Skin of body (tissue), 2 donors: Measurements from ENCODE around the gene SOST. TPM values are rescaled to one million over a fixed set of nuclear protein-coding genes. Genes with fewer than 3 reads are reported as not detected.
A peak's percentile ranks its signal among the peaks of the same experiment; 100 is the strongest.

ENCODE experiments used
- DNase-seq: peaks from one replicate; lab custom pipeline; 2025; lab: John Stamatoyannopoulos, UW
- total RNA-seq: library from RNA; depleted of rRNA; stranded (reverse); fragments of >200 nt; gene quantifications from one replicate; pipeline ENCODE4 v1.2.3, GENCODE V29; 2014

The SOST gene
- total RNA-seq, 1 donor from 2014 or later = 0.20 TPM

DNA sequence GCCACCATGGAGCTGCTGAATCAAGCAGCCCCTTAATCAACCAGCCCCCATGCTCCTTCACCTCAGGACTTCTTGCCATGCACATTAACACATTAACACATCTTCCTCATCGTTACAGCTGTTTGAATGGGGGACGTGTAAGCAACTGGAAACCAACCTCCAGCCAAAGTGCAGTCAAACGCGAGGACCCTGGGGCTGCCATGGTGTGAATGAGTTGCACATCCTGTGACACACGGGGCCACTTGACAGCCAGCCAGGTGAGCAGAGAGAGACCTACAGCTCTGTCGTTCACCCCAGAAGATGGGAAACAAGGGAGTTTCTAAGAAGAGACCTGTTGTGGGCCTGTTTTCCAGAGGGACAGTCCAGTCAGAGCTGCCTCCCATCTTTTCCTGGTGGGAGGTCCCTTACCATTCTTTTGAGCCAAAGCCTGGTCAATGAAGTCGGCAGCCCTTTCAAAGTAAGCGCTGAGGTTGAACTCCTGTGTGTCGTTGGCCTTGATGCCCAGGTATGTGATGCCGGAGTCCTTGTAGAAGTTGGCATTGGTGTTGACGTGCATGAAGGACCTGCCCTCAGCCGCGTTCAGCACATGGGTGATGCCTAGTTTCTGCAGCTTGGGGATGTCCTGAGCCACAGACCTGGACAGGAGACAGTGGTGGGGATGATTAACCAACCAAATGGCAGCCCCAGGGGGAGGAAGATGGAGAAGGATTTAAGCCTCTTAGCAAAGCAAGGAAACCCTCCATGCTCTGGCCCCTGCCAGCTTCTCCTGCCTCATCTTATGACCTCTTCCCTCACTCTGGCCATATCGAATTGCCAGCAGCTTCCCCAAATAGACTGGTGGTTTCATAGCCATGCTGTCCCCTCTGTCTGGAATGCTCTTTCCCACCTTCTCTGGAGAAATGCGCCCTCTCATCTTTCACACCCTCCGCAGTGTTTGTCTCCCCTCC lies 16.0 kb upstream of the SOST start:
- DNase-seq = no peak

DNA sequence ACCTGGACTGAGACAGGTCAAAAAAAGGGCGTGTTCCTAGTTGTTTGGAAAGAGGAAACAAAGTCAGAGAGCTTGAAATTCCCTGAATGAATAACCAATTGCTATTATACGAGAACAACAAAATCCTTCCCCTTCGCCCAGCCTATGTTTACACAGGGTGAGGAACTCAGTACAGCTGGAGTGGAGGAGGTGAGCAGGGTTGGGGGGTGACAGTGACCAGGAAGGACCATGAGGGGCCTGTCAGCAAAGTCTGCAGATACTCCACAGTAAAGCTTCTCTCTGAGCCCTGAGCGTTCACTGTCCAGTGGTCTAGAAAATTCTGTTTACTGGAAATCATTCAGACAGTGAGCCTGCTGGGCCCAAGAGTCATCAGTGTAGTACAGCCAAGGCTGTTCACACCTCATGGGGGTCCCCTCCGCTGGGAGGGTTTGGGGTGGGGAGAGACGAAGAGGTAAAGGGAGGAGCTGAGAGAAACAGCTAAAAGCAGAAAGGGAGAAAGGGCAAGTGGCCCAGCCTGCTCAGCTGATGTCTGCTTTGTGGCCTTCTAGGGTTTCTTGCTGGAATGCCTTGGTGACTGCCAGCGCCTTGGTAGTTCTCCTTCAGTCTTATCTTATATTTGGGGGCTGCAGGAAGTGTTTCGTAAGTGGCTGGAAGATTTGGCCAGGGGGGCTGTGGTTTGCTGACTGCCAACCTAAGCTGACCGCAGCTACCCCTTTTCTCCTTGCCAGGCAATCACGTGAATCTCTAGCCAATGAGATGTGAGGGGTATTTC lies 14.5 kb upstream of the SOST start:
- DNase-seq = no peak

DNA sequence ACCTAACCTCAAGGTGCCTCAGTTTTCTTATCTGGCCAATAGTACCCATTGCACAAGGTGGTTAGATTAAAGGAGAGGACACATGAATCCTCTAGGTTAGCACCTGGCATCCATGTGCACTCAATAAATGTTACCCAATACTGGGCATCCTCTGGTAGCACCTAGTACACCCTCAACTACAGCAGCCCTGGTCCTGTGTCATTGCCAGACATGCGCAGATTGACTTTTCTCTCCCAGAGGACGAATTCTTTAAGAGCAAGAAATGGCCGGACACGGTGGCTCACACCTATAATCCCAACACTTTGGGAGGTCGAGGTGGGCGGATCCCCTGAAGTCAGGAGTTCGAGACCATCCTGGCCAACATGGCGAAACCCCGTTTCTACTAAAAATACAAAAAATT lies 12.9 kb upstream of the SOST start:
- no peak for DNase-seq

DNA sequence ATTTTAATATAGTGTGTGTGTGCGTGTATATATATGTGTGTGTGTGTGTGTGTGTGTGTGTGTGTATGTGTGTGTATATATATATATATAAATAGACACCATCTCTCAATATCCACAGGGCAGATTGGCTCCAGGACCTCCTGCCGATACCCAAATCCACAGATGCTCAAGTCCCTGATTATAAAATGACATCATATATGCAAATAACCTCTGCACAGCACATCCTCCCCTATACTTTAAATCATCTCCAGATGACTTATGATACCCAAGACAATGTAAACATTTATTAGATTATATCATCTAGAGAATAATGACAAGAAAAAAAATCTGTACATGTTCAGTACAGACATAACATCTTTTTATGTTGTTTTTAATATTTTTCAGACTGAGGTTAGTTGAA lies 12.4 kb upstream of the SOST start:
- no peak for DNase-seq

DNA sequence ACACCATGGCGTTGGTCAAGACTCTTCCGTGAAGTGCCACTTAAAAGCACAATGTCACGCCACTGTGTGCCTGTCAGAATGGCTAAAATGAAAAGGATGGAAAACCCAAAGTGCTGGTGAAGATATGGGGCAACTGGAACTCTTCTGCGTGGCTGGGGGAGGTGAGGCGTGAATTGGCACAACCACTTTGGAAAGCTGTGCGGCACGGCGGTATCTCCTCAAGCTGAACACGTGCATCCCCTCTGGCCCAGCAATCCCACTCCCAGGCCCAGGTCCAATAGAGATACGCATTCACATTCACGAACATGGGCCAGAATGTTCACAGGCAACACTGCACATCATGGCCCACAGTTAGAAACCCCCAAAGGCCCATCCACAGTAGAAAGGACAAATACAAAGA lies 11.3 kb upstream of the SOST start:
- no peak for DNase-seq

DNA sequence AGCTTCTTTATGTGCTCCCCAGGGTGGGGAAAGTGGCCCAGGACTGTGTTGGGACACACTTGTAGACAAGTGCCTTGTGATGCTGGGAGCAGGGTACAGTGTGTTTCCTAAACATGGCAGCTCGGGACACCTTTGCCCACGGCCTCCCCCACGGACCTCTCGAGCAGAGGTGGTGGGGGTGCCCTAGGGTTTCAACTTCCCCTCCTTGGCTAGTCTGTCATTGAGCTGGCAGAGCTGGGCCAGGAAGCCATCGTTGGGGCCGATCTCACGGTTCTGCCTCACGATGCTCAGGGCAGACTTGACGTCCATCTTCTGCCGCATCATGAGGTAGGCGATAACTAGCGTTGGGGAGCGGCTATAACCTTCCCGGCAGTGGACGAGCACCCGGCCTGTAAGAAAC lies 10.8 kb upstream of the SOST start:
- DNase-seq = no peak

DNA sequence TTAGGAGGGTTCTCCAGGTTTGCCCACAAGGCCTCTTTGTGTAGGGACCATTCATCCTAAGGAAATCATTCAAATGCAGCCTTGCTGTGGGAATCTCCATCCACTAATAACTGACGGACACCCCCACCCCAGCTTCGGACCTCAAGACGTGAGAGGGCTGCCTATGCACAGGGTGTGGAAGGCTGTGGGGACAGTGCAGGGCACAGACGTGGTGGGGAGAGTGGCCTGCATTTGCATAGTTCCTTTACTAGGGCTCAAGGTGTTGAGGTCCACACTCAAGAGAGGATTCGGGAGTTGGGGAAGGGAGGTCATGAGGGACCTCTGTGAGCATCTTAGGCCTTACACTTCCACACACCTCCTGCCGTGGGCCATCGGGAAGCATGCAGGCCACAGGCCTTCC lies 10.4 kb upstream of the SOST start:
- DNase-seq = no peak

DNA sequence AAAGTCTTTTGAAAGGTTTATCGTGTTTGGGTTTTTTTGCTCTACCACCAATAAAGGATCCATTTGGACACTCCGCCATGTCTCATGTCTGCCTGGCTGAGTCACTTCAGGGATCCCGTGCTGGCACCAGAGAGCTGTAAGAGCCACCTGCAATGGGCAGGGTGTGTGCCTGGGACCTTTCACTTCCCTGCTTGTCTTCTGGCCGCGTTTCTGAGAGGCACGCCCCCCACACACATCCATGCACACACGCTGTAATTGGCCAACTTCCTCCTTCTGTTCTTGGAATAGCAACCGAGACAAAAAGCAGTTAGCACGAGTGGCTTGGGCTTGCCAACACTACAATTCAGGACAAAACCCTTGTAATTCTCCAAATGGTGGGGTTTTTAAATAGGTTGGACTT lies 9.8 kb upstream of the SOST start:
- no peak for DNase-seq

DNA sequence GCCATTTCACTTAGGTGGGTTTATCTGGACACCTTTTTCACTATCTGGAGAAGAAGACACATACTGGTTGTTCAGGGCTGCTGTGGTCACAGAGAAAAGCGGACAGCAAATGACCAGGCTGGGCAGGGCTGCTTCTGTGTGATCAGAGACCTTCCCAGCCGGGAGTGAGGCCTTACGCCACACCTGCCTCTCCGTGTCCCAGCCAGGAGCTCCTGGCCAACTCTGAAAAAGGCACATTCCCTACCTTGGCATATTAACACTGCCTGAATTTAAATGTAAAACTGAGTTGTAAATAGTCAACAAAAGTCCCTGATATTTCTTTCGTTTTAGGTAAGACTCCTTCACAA lies 9.1 kb upstream of the SOST start:
- DNase-seq = no peak

DNA sequence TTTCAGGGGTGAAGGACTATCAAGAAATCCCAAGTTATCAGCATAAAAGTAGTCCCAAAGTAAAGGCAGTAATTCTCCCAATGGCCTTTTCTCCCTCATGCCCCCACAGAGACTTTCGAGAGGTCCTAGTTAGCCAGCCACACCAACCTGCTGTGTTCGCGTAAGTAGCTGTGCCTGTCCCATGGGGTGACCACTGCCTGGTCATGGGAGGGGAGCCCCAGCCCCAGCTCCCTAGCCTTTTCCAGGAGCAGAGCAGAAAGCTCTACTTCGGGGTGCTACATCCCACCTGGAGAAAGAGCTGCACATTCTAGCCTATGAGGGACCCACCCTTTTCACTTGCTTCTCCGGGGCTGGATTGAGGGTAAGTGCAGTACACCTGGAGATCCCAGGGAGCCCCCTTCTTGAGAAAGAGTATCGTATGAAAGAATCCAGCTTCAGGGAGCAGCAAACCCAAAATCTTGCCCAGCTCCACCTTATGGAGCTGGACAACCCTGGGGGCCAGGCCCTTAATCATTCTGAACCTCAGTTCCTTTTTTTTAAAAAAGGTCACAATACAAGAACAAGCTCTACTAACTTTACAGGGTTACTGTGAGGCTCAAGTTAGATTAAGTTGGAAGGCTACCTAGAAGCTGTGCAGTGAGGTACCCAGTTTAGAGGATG lies 8.6 kb upstream of the SOST start:
- no peak for DNase-seq

DNA sequence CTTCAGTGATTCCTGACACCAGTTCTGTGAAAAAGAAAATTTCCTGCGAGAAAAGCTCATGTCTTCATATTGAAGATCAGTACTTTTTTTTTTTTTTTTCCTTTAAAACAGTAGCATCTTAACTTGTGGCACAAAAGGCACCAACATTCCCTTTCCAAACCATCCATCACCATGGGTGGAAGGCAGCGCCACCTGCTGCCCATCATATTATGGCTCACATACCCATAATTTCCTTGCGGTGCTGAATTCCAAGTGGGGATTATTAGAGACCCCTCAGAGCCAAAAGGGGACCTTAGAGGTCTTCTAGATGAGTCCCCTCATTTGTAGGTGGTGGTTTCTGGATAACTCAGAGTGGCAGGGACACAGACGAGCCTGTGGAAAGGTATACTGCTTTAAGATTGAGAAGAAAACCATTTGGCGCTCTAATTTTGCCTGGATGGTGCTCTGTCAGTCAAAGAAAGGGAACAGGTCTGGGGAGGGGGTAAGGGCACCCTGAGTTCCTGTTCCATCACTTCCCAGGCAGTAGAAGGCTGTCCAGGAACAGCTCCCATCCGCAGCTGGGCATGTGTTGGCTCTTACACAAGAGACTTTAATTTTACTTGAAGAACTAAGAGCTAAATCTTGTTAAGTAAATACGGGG lies 7.9 kb upstream of the SOST start:
- no peak for DNase-seq

DNA sequence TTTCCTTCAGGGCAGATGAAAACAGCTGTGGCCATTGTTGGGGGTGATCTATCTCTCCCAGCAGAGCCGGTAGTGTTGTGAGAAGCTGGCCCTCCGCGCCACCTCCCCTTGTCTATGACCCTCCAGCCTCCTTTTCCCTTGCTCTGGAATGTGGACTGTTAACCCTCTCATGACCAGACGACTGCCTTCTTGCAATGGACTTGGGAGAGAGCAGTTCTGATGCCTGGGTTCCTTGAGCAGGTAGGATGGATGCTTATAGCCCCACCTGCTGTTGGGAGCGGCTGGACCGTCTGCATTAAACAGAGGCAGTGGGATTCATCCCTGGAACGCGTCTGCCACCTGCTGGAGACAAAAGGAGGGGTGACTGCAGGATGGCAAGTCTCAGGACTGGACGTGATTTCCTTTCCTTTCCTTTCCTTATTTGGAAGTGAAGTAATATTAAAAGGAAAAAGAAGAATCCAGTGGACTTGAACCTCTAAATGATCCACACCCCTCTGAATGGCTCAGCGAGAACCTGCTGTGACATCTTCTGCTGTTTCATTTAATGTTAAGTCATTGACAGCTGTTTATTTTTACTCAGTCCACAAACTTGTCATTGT lies 1.8 kb upstream of the SOST start:
- DNase-seq = peak; percentile 83

DNA sequence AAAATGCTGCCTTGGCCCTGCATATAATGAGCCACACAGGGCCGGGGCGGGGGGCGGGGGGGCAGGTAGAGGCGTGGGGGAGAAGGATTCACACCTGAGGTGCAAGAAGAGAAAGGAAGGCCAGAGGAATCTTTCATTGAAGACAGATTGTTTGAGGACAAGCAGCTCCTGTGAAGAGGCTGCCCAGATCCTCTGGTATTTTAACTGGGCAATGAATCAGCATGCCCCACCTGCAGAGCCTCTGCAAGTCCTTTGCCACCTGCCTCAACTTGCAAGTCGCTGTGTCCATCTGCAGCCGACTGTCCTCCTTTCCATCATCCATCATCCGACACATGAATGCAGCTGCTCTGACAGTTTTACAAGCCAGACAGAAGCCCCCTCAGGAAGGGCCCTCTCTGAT lies 1.2 kb upstream of the SOST start:
- no peak for DNase-seq

DNA sequence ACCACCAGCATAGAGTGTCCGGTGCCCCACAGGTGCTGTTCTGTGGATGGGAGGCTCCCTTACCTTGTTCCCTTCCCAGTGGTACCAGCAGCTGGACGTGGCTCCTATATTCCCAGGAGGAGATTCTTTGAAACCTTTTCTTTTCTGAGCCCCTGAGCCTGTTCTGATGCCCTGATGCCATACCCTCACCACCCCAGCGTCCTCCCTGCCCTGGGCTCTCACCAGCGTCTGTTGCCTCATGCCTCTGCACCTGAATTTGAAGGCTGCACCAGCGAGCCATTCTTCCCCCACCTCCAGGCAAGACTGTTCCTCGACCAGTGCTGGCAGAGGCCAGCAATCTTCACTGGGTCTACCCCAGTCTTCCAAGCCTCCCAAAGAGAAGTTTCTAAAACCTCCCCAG lies 505 bp downstream of the SOST start:
- DNase-seq = no peak

DNA sequence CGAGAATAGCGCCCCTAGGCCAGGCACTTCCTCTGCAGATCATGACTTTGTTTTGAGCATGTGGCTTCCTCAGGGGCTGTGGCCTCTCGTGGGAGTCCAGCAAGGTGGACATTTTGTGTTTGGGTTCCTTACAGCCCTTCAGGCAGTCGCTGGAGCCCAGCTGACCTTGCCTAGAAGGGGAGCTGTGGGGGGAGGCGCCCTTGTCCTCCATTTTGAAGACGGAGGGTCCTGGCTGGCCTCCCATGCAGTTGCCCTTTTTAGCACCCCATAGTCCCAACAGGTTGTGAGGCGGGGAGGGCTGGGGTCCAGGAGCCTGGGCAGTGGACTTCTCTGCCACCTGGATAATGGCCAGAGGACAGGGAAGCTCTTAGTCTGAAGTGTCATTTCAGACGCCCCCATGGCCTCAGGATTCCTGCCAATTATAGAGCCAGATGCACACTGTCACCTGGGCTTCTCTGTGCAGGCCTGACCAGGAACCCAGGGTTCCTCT lies 1.4 kb downstream of the SOST start:
- DNase-seq = no peak

DNA sequence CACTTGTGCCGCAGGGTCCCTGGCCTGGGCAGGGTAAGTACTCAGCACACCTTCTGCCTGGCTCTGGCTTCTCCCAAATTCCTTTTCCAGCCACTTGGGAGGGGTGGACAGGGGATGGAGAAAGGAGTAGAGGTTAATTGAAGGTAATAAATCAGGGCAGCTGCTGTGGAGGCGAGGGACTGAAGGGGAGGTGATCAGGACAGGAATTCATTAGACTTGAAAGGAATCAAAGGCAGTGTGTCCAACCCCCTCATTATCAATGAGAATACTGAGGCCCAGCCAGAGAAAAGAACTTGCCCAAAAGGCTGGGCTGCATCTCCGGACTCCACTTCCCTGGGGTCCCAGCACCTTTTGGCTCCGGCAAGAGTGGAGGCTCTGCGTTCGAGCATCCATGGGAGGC lies 2.4 kb downstream of the SOST start:
- no peak for DNase-seq

DNA sequence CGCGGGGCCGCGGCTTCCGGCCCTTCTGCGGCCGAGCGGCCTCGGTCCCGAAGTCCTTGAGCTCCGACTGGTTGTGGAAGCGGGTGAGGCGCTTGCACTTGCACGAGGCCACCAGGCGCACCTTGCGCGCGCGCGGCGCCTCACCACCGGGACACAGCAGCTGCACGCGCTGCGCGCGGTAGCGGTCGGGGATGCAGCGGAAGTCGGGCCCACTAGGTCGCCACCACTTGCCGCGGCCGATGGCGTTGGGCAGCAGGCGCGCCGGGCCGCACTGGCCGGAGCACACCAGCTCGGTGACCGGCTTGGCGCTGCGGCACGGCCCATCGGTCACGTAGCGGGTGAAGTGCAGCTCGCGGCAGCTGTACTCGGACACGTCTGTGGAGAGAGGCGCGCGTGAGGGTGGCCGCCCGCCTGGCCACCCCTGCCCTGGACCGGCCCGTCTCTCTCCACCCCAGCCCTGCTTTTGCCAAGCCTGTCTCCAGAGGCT lies 3.2 kb downstream of the SOST start:
- DNase-seq = no peak

DNA sequence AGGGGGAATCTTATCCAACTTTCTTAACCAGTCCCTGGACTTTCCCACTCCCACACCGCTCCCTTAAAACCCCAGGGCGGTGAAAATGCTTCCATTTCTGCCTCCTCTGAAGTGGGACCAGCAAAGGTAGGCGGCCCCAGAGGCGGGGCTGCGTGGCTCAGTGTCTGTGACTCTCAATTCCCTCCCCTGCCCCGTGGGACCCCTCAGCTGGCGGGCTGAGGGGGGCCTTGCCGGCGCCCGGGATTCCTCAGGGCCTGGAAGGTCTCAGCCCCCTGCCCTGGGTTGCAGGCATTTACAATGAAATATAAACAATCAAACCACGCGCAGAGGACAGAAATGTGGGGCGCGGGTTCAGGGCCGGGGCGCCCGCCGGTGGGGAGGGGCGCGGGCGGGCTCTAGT lies 3.6 kb downstream of the SOST start:
- no peak for DNase-seq

DNA sequence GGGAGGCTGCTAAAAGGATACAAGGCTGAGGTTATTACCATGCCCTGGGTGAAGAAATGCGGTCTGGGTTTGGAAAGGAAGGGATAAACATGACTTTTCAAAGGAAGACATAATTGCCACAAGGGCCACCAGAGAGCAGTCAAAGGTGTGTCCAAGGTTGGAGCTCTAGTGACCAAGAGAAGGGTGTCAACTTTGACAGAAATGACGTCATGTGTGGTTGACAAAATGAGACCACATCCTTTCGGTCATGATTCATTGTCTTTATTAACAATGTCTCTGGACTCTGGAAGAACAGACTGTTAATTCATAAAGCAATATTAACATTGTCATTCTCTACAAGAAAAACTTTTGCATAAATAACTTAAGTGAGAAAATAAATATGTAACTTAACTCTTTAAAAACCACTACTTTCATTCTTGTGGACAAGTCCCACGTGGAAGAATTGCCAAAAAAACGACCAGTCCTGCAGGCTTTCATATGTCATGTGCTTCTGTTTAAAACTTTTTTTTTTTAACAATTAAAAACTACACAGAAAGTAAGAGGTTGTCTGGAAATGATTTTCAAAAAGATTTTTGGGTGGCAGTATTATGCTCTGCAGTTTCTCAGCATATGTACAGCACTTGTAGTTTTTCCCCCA lies 5.0 kb downstream of the SOST start:
- DNase-seq = peak; percentile 67

DNA sequence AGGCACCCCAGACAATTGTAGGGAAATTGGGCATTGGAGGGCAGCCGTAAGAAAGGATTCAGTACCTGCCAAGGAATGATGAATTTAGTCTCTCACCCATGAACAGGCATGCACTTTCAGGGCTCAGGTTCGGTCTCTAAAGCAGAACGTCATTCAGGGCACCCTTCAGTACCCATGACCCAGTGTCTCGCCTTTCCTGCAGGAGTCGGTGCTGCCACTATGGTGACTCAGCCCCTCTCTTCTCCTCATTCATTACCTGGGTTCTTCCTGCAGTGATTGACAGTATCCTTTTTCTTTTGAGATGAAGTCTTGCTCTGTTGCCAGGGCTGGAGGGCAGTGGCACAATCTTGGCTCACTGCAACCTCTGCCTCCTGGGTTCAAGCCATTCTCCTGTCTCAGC lies 8.4 kb downstream of the SOST start:
- DNase-seq = no peak

DNA sequence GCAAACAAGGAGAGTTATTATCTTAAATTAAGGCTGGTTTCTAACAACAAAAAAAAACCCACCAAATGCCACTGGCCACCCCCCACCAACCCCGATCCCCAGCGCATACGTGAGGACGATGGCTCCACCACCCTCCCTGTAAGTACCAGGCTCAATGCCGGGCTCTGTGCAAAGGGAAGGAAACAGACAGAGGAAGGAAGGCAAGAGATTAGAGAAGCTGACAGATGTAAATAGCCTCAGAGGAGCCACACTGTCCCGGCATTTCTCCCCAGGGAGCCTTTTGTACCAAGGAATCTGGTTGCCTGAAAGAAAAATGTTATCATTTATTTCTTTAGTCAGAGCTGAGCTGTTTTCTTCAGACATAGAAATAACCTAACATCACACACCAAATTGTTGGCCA lies 13.1 kb downstream of the SOST start:
- DNase-seq = no peak
